ENCODE data around the gene ADGRD1. TPM values are rescaled to one million over a fixed set of nuclear protein-coding genes. Genes with fewer than 3 reads are reported as not detected.
"Not testable (repeated sequence)": the region's sequence is repeated elsewhere in the genome, so short reads cannot be mapped to it uniquely, and the experiment has no call there.

Gene ADGRD1
- total RNA-seq, 1 donor from 2014 or later: 0.26 TPM

GRCh38 chr12:130937546-130937945, 16.2 kb upstream of the ADGRD1 start:
- not testable (repeated sequence) for DNase-seq (ENCODE audit: low read depth in 2 of 2)

GRCh38 chr12:130938186-130938585, 15.5 kb upstream of the ADGRD1 start:
- no peak for DNase-seq (ENCODE audit: low read depth in 2 of 2)

GRCh38 chr12:130944878-130945277, 8.8 kb upstream of the ADGRD1 start:
- no peak for DNase-seq (ENCODE audit: low read depth in 2 of 2)

GRCh38 chr12:130945786-130946492, 7.8 kb upstream of the ADGRD1 start:
- no peak for DNase-seq (ENCODE audit: low read depth in 2 of 2)

GRCh38 chr12:130947028-130947613, 6.6 kb upstream of the ADGRD1 start:
- no peak for DNase-seq (ENCODE audit: low read depth in 2 of 2)

- DNase-seq (ENCODE audit: low read depth in 2 of 2): no peak
Observed at GRCh38 chr12:130948136-130948535, 5.6 kb upstream of the ADGRD1 start.

- DNase-seq (ENCODE audit: low read depth in 2 of 2): no peak
Observed at GRCh38 chr12:130948751-130949150, 5.0 kb upstream of the ADGRD1 start.

GRCh38 chr12:130949806-130950205, 3.9 kb upstream of the ADGRD1 start:
- no peak for DNase-seq (ENCODE audit: low read depth in 2 of 2)

GRCh38 chr12:130951636-130952035, 2.1 kb upstream of the ADGRD1 start:
- DNase-seq (ENCODE audit: low read depth in 2 of 2): no peak

GRCh38 chr12:130952171-130952954, 1.3 kb upstream of the ADGRD1 start:
- no peak for DNase-seq (ENCODE audit: low read depth in 2 of 2)

GRCh38 chr12:130954544-130954831, 781 bp downstream of the ADGRD1 start:
- DNase-seq (ENCODE audit: low read depth in 2 of 2): no peak

- DNase-seq (ENCODE audit: low read depth in 2 of 2): no peak
Observed at GRCh38 chr12:130955238-130955816, 1.6 kb downstream of the ADGRD1 start.

GRCh38 chr12:130956009-130956408, 2.3 kb downstream of the ADGRD1 start:
- no peak for DNase-seq (ENCODE audit: low read depth in 2 of 2)

- no peak for DNase-seq (ENCODE audit: low read depth in 2 of 2)
Observed at GRCh38 chr12:130956456-130957303, 3.0 kb downstream of the ADGRD1 start.

- no peak for DNase-seq (ENCODE audit: low read depth in 2 of 2)
Observed at GRCh38 chr12:130957304-130957621, 3.6 kb downstream of the ADGRD1 start.

- no peak for DNase-seq (ENCODE audit: low read depth in 2 of 2)
Observed at GRCh38 chr12:130958557-130959140, 4.9 kb downstream of the ADGRD1 start.

GRCh38 chr12:130959632-130960031, 5.9 kb downstream of the ADGRD1 start:
- no peak for DNase-seq (ENCODE audit: low read depth in 2 of 2)

GRCh38 chr12:130960058-130960457, 6.4 kb downstream of the ADGRD1 start:
- DNase-seq (ENCODE audit: low read depth in 2 of 2): no peak

- DNase-seq (ENCODE audit: low read depth in 2 of 2): no peak
Observed at GRCh38 chr12:130960787-130961186, 7.1 kb downstream of the ADGRD1 start.

GRCh38 chr12:130961921-130962451, 8.3 kb downstream of the ADGRD1 start:
- no peak for DNase-seq (ENCODE audit: low read depth in 2 of 2)

- DNase-seq (ENCODE audit: low read depth in 2 of 2): no peak
Observed at GRCh38 chr12:130965214-130965613, 11.5 kb downstream of the ADGRD1 start.
